HG03342 (cell line): Measurements from ENCODE around the gene DPP6.

Experiments used
- ATAC-seq: cut with Tn5 transposase; IDR thresholded peaks from one replicate; pipeline ENCODE4 v1.9.1; 2021; ENCODE audit warnings: mild to moderate bottlenecking, moderate library complexity; ENCODE audit not compliant: unreplicated experiment

The DPP6 gene

DNA sequence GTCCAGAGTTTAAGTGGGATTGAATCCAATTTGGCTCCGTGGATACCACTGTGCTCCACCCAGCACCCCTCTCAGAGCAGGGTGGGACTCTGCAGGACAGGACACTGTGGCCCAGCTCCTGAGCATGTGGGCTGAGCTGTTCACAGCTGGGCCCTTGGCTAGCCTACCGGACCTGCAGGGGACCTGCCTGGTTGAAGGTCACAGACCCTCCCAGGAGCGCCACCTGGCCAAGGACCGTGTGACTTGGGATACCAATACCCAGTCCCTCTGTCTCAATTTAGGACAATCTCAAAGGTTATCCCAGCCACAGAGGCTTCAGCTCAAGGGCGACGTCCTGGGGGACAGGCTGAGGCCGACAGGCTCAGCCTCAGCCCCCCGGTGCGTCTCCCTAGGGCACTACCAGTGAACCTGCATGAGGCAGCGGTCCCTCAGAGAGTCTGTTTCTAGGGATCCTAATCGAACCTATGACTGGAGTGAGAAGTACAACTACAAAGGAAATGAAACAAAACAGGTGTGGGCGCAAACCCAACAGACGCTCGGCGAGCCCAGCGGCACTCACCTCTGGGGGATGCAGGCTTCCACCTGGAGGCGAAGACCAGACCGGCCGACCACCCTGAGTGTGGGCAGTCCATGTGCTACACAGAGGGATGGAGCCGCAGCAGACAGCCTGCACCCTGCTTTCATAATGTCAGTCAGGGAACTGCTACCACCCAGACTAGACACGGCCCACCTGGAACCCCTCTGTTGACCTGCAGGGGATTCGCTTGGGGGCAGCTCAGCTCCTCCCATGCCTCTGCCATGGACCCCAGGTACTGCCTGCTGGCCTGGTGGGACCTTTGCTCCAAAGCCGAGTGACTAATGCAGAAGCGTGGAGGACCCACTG lies 847.0 kb downstream of the DPP6 start:
- ATAC-seq = no peak

GRCh38 chr7:154899862-154900261 lies 847.7 kb downstream of the DPP6 start:
- no peak for ATAC-seq

DNA sequence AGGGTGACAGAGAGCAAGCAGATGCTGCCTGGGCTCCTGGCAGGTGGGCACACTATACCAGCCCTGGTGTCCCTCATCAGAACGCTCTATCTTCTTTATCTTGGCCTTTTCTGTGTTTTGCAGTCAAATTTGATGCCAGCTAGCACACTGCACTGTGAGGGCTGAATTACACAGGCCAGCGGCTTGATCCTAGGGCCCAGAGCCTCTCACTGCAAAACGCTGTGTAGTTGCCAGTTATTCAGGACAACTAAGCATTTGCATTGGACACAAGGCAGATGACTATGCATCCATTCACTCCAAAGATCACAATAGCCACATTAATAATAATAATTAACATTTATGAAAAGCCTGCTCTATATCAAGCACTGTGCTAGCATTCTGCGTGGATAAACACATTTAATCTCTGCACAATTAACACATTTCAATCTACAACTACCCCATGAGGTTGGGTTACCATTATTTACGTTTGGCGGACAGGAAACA lies 850.4 kb downstream of the DPP6 start:
- no peak for ATAC-seq

DNA sequence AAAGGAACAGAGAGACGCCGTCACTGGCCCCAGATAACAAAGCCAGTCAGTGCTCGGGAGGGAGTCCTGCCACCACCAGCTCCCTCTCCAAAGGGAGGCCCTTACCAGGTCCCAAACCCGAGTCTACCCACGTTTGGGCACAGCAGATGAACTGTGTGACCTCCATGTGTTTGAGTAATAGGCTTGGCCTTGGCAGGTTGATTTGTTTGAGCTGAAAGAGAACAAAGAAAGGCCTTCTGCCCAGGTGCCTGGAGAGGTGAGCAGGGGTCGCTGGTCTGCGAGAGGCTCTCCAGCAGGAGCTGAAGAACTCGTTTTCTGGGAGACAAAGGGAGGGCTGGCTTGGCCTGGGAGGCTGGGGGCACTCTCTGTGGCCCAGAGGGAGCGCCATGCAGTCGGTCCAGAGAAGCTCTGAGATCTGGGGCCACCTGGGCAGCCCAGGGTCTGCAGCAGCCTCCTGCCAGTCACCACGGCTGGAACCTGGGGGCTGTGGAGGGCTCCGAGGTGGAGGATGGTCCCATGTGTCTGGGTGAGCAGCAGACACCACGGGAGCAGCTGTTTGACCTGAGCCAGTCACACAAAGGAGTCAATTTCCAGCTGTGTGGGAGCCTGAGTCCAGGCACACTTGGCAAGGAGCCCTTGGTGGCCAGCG lies 851.0 kb downstream of the DPP6 start:
- ATAC-seq = no peak

DNA sequence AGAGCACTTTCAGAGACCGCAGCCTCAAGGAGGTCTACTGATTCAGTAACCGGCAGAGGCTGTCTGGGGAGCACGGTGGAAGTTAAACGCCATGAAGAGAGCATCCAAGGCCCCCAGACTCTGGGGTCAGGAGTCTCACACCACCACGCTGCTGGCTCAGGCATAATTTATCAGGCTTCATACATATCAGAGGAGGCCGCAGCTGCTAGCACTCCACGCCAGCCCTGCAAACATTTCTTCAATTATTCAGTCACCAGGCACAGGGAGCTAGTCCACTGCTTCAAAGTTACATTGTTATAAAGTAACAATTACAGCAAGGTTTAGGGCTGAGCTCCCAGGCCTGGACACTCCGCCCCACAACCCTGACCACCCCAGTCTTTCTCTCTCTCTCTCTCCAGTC lies 852.9 kb downstream of the DPP6 start:
- no peak for ATAC-seq

DNA sequence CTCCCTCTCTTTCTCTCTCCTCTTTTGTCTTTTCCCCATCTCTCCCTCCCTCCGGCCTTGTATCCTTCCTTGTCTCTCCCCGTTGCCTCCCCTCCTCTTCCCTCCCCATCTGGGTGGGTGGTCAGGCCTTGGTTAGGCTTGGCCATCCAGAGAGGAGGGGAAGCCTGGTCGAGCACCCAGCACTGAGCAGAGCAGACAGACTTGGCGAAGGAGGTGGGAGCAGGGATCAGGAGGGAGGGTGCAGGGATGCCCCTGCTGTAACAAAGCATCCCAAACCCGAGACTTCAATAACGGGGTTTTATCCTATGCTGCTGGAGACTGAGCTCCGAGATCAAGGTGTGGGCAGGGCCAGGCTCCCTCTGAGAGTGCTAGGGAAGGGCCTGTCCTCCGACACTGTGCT lies 853.4 kb downstream of the DPP6 start:
- ATAC-seq = no peak

DNA sequence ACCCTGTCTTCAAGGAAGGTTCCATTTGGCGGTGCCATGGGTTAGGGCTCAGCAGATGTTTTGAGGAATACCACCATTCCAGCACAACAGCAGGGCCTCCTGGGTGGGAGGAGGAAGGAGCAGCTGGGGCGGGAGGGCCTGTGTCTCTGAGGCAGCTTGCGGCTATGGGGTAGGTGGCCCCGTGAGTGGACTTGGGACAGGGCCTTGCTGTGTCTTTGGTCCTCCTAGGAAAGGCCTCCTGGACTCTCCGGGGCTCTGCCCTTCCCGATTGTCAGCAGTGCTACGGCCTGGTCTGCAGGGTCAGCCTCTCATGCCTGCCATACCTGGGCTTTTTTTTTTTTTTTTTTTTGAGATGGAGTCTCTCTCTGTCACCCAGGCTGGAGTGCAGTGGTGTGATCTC lies 854.0 kb downstream of the DPP6 start:
- ATAC-seq = no peak

- no peak for ATAC-seq
Observed at GRCh38 chr7:154906736-154907355, 854.6 kb downstream of the DPP6 start.

DNA sequence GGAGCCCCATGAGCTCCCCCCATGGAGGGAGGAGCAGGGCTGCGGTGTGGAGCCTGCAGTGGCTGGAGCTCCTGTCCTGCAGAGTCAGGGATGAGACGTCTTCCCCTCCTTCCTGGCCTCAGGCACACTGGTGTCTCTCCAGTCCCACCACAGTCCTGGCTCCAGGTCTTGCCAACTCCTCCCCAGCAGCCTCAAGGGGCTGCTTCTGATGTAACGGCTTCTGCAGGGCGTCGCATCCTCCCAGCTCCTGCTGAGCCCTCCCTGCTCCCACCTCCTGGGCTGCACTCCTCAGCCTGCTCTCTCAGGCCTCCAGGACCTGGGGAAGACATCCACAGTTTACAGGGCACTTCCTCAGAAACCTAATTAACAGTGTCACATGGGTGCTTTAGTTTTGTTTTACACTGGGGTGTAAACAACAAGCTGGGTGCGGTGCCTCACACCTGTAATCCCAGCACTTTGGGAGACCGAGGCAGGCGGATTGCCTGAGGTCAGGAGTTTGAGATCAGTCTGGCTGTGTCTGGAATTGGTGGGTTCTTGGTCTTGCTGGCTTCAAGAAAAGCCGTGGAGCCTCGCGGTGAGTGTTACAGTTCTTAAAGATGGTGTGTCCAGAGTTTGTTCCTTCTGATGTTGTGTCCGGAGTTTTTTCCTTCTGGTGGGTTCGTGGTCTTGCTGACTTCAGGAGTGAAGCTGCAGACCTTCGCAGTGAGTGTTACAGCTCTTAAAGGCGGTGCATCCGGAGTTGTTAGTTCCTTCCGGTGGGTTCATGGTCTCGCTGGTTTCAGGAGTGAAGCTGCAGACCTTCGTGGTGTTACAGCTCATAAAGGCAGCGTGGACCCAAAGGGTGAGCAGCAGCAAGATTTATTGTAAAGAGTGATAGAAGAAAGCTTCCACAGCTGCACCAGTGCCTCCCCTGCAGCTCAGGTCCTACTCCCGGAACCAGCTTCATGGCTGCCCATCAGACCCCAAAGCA lies 855.7 kb downstream of the DPP6 start:
- no peak for ATAC-seq

DNA sequence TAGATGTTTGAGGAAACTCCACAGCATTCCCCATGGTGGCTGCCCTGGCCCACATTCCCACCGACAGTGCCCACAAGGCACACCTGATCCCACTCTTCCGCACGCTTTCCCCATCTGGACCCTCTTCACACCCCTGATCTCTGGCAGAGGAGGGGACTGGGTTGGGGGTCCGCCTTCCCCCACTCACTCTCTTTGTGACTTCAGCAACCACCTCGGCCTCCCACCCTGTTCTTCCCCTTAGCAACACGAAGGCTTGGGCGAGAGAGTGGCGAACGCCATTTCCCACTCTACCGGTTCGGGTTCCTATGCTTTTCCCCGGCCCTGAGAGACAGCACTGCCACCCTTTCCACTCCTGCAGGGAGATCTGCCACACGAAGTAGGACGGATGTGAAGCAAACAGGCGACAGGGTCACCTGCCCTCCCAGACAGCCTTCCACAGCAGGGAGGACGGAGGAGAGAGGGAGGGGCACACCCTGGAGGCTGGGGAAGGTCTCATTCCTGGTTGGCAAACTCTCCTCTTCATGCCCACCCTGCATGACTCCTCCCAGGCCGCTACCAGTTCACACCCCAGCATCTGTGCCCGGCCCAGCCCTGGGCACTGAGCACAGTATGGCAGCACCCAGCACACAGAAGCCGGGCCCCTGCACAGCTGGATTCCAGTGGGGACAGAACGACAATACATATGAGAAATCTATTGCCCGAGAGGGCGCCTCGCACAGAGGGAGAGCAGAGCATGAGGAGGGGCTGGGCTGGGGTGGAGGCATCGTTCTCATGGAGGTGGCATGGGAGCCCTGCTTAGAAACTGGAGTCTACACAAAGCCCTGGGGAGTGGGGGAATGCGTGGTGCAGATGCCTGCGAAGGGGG lies 857.3 kb downstream of the DPP6 start:
- no peak for ATAC-seq

DNA sequence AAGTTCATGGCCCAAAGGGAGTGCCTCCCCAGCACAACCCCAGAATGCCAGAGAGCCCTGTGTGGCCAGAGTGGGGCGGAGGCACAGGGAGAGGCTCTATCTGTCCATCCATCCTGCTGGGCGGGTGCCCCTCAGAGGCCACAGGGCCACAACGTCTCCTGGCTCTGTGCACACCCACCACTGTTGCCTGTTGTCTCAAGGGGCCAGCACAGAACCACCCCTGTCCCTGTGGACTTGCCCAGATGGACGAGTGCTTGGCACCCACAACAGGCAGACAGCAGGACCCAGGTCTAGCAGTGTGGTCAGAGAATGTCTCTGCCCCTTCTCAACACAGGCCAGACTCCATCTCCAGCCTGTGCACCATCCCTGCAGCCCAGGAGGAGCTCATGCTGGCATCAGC lies 857.9 kb downstream of the DPP6 start:
- ATAC-seq = no peak

GRCh38 chr7:154910977-154911376 lies 858.8 kb downstream of the DPP6 start:
- ATAC-seq = no peak

DNA sequence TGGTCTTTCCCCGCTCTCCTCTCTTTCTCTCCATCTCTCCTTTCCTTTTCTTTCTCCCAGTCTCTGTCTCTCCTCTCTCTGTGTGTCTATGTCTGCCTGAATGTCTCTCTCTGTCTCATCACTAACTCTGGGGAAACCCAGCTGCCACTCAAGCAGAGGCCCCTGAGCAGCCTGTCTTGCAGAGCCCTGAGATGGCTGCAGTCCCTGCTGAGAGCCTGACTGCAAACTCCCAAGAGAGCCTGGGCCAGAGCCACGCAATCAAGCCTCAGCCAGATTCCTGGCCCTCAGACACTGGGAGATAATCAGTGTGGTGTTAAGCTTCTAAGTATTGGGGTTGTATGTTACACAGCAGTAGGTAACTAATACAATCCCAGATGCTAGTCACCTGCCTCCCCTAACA lies 859.2 kb downstream of the DPP6 start:
- ATAC-seq = no peak

GRCh38 chr7:154911862-154912455 lies 859.8 kb downstream of the DPP6 start:
- ATAC-seq = no peak

- ATAC-seq = no peak
Observed at GRCh38 chr7:154912871-154913637, 860.9 kb downstream of the DPP6 start.

DNA sequence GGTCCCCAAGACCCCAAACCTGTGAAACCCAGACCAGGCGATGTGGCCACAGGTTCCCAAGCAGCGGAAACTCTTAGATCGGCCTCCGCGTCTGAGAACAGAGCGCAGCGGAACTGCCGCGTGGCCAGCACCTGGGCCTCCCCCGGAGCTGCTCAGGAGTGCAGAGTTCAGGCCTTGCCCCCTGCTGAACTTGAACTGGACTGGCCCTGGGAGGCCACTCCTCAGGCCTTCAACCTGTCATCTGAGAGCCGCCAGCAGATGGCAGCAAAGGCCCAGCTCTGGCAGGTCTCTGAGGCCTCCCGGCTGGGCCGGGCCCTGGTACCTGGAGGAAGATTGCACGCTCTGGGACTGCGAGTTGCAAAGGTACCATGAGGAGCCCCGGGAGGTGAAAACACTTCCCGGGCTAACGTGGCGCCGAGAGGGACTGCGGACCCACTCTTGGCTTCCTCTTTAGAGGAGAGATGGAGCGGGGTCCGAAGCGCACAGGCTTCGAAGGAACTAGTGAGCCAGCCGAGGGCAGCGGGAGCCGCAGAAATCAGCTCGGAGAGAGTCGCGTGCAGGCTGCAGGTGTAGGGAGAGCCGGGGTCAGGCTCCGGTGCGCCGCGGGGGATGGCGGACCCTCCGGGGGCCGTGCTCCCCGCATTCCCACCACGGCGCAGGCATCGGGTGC lies 861.6 kb downstream of the DPP6 start:
- peak; percentile 97 for ATAC-seq

- no peak for ATAC-seq
Observed at GRCh38 chr7:154914308-154914995, 862.3 kb downstream of the DPP6 start.
